ELF-1 (cell line): ENCODE measurements around the gene ZG16.
"Not testable (repeated sequence)": the region's sequence is repeated elsewhere in the genome, so short reads cannot be mapped to it uniquely, and the experiment has no call there.

Experiments
- DNase-seq: peaks from one replicate; pipeline ENCODE4 v3.0.0-alpha.2; 2016; ENCODE audit warnings: low read depth, low spot score

Gene ZG16

GRCh38 chr16:29777576-29778350 lies at the start of gene ZG16:
Gene ZG16, plus strand, starts transcription at chr16:29778256. Its CDS starts 1,011 bp downstream, at chr16:29779267.
- no peak for DNase-seq

- DNase-seq, result no peak
These were observed 48.9 kb upstream of the ZG16 start for GRCh38 chr16:29729116-29729521.

- DNase-seq, result no peak
These were observed 47.4 kb upstream of the ZG16 start for GRCh38 chr16:29730649-29731048.

- DNase-seq, result not testable (repeated sequence)
These were observed 46.1 kb upstream of the ZG16 start for GRCh38 chr16:29731768-29732601.

GRCh38 chr16:29734786-29735185 lies 43.3 kb upstream of the ZG16 start:
- no peak for DNase-seq

- no peak for DNase-seq
These were observed 41.9 kb upstream of the ZG16 start for GRCh38 chr16:29736112-29736511.

- DNase-seq, result no peak
These were observed 41.3 kb upstream of the ZG16 start for GRCh38 chr16:29736764-29737163.

- no peak for DNase-seq
These were observed 40.3 kb upstream of the ZG16 start for GRCh38 chr16:29737713-29738112.

GRCh38 chr16:29738514-29738913 lies 39.5 kb upstream of the ZG16 start:
- DNase-seq, result no peak

GRCh38 chr16:29739927-29740629 lies 38.0 kb upstream of the ZG16 start:
- DNase-seq, result not testable (repeated sequence)

- DNase-seq, result not testable (repeated sequence)
These were observed 37.4 kb upstream of the ZG16 start for GRCh38 chr16:29740630-29741015.

GRCh38 chr16:29742683-29743275 lies 35.3 kb upstream of the ZG16 start:
- DNase-seq, result no peak

GRCh38 chr16:29743475-29743826 lies 34.6 kb upstream of the ZG16 start:
- DNase-seq, result no peak

- no peak for DNase-seq
These were observed 34.1 kb upstream of the ZG16 start for GRCh38 chr16:29743827-29744531.

GRCh38 chr16:29744541-29745101 lies 33.4 kb upstream of the ZG16 start:
- DNase-seq, result no peak

- no peak for DNase-seq
These were observed 32.8 kb upstream of the ZG16 start for GRCh38 chr16:29745121-29745852.

- no peak for DNase-seq
These were observed 32.2 kb upstream of the ZG16 start, which contains the start of gene C16orf54 for GRCh38 chr16:29745853-29746345. Gene C16orf54, minus strand, starts transcription at chr16:29745990. Its CDS starts 1,039 bp downstream, at chr16:29744951.

- not testable (repeated sequence) for DNase-seq
These were observed 31.5 kb upstream of the ZG16 start for GRCh38 chr16:29746518-29746917.

GRCh38 chr16:29747947-29748759 lies 29.9 kb upstream of the ZG16 start:
- DNase-seq, result no peak
